Measurements from ENCODE around the gene CLEC5A. TPM values are rescaled to one million over a fixed set of nuclear protein-coding genes. Genes with fewer than 3 reads are reported as not detected.
"Not testable (repeated sequence)": the region's sequence is repeated elsewhere in the genome, so short reads cannot be mapped to it uniquely, and the experiment has no call there.

The CLEC5A gene
- polyA plus RNA-seq, 1 donor, result 0.52 TPM

DNA sequence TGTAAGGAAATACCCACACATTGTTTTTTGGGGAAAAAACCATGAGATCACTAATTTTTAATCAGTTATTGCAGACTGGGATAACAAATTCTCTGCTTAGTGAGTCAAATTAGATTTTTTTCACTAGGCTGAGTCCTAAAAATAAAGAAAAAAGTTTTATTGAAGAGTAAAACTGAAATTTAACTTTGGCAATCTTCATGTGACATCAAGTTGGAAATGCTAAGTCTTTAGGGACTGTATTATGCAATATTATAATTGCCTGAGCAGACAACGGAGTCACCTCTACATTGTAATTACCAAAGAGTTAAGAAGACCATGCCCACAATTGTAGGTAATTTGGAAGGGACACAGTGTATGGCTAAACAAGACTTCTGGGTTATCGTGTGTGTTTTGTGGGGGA lies 2.2 kb upstream of the CLEC5A start:
- no peak for DNase-seq

- no peak for DNase-seq
Measured at GRCh38 chr7:141945356-141945755, 1.4 kb downstream of the CLEC5A start.

GRCh38 chr7:141944811-141945210 lies 2.0 kb downstream of the CLEC5A start:
- no peak for DNase-seq

GRCh38 chr7:141943846-141944245 lies 2.9 kb downstream of the CLEC5A start:
- DNase-seq, result no peak

GRCh38 chr7:141941075-141941474 lies 5.7 kb downstream of the CLEC5A start:
- no peak for DNase-seq

DNA sequence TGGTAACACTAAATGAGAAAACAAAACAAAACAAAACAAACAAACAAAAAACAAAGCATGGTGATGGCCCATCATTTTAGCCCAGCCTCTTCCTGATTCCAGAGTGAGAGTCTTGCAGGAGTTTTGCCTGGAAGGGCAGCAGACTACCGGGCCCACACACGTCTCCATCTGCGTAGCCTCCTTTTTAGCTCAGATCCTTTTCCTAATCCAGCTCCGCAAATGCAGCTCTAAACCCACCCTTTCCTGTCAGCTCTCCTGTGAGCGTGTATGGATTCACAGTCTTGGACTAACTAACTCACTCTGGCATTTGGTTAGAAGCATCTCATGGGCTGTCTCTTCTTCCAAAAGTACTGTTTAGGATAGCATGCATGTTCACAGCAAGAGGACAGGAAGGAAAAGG lies 16.6 kb downstream of the CLEC5A start:
- DNase-seq, result no peak

GRCh38 chr7:141928845-141929195 lies 18.0 kb downstream of the CLEC5A start:
- DNase-seq, result no peak

- no peak for DNase-seq
Measured at GRCh38 chr7:141928146-141928844, 18.5 kb downstream of the CLEC5A start.

- DNase-seq, result no peak
Measured at GRCh38 chr7:141920281-141920680, 26.5 kb downstream of the CLEC5A start.

- DNase-seq, result no peak
Measured at GRCh38 chr7:141916099-141916498, 30.7 kb downstream of the CLEC5A start, which contains the start of gene OR9A4. Gene OR9A4 (plus strand): TSS chr7:141916399. CDS start chr7:141918876, 2,477 bp downstream.

DNA sequence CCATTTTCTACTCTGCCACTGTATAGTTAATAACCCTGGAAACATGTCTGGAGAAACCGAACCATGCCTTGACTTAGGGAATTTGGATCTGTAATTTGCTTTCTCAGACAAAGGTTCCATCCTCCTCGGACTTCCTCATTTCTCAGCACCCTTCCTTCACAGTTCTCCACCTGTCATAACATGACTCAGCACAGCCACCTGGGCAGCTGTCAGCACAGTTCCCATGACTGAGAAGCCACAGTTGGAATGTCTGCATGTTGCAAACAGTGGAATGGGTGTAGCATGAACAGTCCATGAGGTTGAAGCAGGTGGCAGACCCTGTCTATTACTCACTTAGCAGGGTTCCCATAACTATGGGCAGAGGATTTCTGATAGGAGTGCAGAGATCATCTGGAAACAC lies 31.2 kb downstream of the CLEC5A start:
- no peak for DNase-seq

DNA sequence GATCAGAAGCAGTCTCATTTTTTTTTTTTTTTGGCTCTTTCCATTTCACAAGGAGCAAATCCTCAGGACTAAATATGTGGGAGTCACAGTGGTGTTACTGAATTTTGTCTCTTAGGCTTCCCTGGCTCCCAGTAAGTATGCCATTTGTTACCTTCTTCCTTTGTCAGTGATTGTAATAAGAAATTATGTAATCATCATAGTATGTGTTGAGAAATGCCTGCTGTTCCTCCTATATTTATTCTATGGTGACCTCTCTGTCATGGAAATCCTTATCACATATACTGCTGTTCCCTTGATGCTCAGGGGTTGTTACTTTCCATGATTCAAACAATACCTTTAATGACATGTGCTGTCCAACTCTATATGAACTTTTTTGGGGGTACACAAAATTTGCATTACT lies 35.4 kb downstream of the CLEC5A start:
- no peak for DNase-seq

GRCh38 chr7:141906285-141906684 lies 40.5 kb downstream of the CLEC5A start:
- no peak for DNase-seq

GRCh38 chr7:141899366-141899765 lies 47.4 kb downstream of the CLEC5A start:
- DNase-seq, result not testable (repeated sequence)

DNA sequence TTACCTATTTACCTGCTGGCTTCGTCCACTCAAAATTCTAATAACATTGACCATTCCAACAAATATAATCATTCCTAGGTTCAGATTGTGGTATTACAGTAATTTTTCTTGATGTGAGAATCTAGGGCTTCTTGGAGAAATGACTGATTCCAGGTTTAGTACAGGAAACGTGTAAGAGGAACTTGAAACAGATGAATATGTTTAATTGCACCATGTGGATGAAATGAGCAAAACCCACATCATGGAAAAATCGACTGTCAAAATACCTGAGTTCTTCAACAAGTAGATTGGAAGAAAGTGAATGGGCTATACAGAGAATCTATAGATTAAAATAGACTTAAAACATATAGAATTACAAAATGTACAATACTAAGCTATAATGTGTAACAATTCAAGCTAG lies 55.4 kb downstream of the CLEC5A start:
- DNase-seq, result no peak

DNA sequence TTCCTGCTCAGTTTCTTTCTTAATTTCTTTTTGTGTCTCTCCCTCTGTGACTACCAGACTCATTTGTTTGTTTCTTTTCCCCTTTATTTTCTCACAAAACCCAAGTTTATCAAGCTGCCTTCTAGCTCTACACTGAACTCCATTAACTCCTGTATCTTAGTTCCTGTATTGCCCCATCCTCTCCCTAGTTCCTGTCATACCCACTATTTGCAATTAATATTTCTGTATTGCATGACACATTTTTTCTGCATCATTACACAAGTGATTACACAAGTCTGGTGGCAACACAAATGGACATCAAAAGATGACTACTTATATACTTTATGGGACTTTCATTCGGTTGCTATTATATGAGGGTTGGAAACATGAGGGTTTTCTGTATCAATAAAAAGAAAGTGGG lies 57.5 kb downstream of the CLEC5A start:
- DNase-seq, result no peak

GRCh38 chr7:141884539-141885225 lies 62.1 kb downstream of the CLEC5A start:
- no peak for DNase-seq

DNA sequence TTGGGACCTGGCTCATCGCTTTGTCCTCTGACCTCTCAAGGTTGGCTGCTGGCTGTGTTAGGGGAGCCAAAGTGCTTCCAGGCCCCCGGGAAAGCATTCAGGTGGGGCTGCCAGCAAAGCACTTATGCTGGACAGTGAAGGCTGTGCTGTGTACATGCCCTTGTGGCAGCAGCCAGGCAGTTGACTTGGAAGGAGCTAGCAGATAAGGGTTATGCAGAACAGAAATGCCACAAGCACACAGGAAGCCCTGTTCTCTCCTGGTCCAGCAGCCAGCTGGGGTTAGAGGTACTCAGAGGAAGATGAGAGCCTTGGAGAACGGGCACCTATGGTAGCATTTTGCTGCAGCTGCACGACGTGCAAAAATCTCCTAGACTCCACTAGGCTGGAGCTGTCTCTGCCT lies 65.8 kb downstream of the CLEC5A start:
- no peak for DNase-seq

- DNase-seq, result no peak
Measured at GRCh38 chr7:141877365-141877764, 69.4 kb downstream of the CLEC5A start.

Other genes with a start within 250 kb of the CLEC5A start
- 40.2 TPM for gene DENND11, start 244.8 kb downstream of the CLEC5A start, polyA plus RNA-seq (ENCODE audit: insufficient read length)
- 0.58 TPM for gene WEE2, start 238.6 kb downstream of the CLEC5A start, polyA plus RNA-seq (ENCODE audit: insufficient read length)
- gene SSBP1, start 208.6 kb downstream of the CLEC5A start, polyA plus RNA-seq (ENCODE audit: insufficient read length), result 144 TPM
- gene TAS2R3, start 182.9 kb downstream of the CLEC5A start, polyA plus RNA-seq (ENCODE audit: insufficient read length), result 1.2 TPM
- 6.7 TPM for gene TAS2R4, start 170.3 kb downstream of the CLEC5A start, polyA plus RNA-seq (ENCODE audit: insufficient read length)
- gene TAS2R5, start 156.8 kb downstream of the CLEC5A start, polyA plus RNA-seq (ENCODE audit: insufficient read length), result 8.2 TPM
- 0.73 TPM for gene PRSS37, start 105.5 kb downstream of the CLEC5A start, polyA plus RNA-seq (ENCODE audit: insufficient read length)
- gene OR9A4, start 30.6 kb downstream of the CLEC5A start, polyA plus RNA-seq (ENCODE audit: insufficient read length), result not detected
- gene TAS2R38, start 26.8 kb upstream of the CLEC5A start, polyA plus RNA-seq (ENCODE audit: insufficient read length), result not detected
- gene MGAM, start 48.9 kb upstream of the CLEC5A start, polyA plus RNA-seq (ENCODE audit: insufficient read length), result 20.4 TPM
- gene MGAM2, start 164.7 kb upstream of the CLEC5A start, polyA plus RNA-seq (ENCODE audit: insufficient read length), result 0.91 TPM